Renal pelvis (tissue), 4 donors: Measurements from ENCODE around the gene MAT1A. TPM values are rescaled to one million over a fixed set of nuclear protein-coding genes. Genes with fewer than 3 reads are reported as not detected.
"Not testable (repeated sequence)": the region's sequence is repeated elsewhere in the genome, so short reads cannot be mapped to it uniquely, and the experiment has no call there.

ENCODE experiments used
- DNase-seq: peaks from one replicate; pipeline ENCODE4 v3.0.0-alpha.2; 2013
- polyA plus RNA-seq, 3 donors: library from polyadenylated mRNA; unstranded; fragments of 120-200 nt; gene quantifications; one replicate each; pipeline ENCODE4 v1.2.1, GENCODE V29; 2013; ENCODE audit not compliant: insufficient read length in 3 of 3

The MAT1A gene
- polyA plus RNA-seq, 3 donors: 1.0 to 1.5 (median 1.4) TPM

- DNase-seq: not testable (repeated sequence)
These were observed 55.6 kb downstream of the MAT1A start for GRCh38 chr10:80233871-80234270.

GRCh38 chr10:80226723-80227122 is 62.7 kb downstream of the MAT1A start:
- not testable (repeated sequence) for DNase-seq

- not testable (repeated sequence) for DNase-seq
These were observed 66.4 kb downstream of the MAT1A start for GRCh38 chr10:80223031-80223419.

Other genes starting within 250 kb of the MAT1A start
- gene TMEM254, start 211.0 kb downstream of the MAT1A start, polyA plus RNA-seq: 10 to 100 TPM; 52.1 to 62.0 (median 58.7) TPM
- 10 to 100 TPM; 29.1 to 31.7 (median 30.8) TPM for gene PLAC9, start 156.9 kb downstream of the MAT1A start, polyA plus RNA-seq
- gene ANXA11, start 84.1 kb downstream of the MAT1A start, polyA plus RNA-seq: 100 to 1,000 TPM; 127 to 139 (median 130) TPM
- gene DYDC1, start 67.1 kb upstream of the MAT1A start, polyA plus RNA-seq: under 1 TPM; 0.23 to 0.64 (median 0.31) TPM
- gene DYDC2, start 67.1 kb upstream of the MAT1A start, polyA plus RNA-seq: 1 to 10 TPM; 1.8 to 2.2 (median 1.9) TPM
- gene PRXL2A, start 118.9 kb upstream of the MAT1A start, polyA plus RNA-seq: 100 to 1,000 TPM; 102 to 119 (median 105) TPM
- gene TSPAN14, start 164.7 kb upstream of the MAT1A start, polyA plus RNA-seq: 10 to 100 TPM; 84.9 to 97.4 (median 97.3) TPM
- under 1 TPM; 0.07 to 0.20 (median 0.18) TPM for gene SH2D4B, start 248.2 kb upstream of the MAT1A start, polyA plus RNA-seq